HG03575 (cell line): ENCODE results near the gene PPY.
"Not testable (repeated sequence)": the region's sequence is repeated elsewhere in the genome, so short reads cannot be mapped to it uniquely, and the experiment has no call there.

Experiments
- ATAC-seq: cut with Tn5 transposase; IDR thresholded peaks from one replicate; pipeline ENCODE4 v1.9.1; 2021; ENCODE audit not compliant: unreplicated experiment, insufficient number of reproducible peaks, low FRiP score; ENCODE audit errors: extremely low read depth

The PPY gene

GRCh38 chr17:43912635-43913304 is 29.5 kb downstream of the PPY start:
- no peak for ATAC-seq

- ATAC-seq: no peak
Observed at GRCh38 chr17:43911904-43912303, 30.4 kb downstream of the PPY start.

- ATAC-seq: no peak
Observed at GRCh38 chr17:43909537-43910231, 32.6 kb downstream of the PPY start.

- no peak for ATAC-seq
Observed at GRCh38 chr17:43907998-43908721, 34.1 kb downstream of the PPY start.

DNA sequence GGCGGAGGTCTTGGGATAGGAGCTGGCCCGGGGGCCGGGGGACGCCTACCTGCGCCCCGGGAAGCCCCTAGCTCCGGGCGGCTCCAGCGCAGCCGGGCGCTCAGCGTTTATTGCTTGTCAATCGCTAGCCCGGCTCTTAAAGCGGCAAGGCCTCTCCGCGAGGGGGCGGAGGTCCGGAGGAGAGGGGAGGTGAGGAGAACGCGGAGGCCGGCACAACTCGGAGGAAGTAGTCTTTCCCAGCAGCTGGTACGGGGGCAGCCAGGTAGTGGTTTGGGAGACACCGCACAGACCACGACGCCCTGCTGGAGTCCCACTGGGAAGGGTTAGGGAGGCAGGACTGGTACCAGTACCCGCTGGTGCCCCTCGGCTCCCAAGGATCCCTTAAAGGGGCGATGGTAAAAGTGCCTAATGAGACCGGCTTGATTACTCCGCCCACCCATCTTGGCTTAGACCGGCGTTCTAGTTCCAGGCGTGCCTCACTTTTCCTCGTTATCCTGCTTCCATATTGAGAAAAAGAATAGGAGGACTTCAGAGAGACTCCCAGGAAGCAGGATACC is 34.8 kb downstream of the PPY start, which contains the start of gene MPP2:
Gene MPP2 (minus strand): TSS at position 112 of the 557 bp plus-strand sequence. CDS start 3,076 bp downstream, outside the sequence.
- no peak for ATAC-seq

- ATAC-seq: no peak
Observed at GRCh38 chr17:43906951-43907424, 35.3 kb downstream of the PPY start.

- no peak for ATAC-seq
Observed at GRCh38 chr17:43905985-43906852, 36.1 kb downstream of the PPY start.

DNA sequence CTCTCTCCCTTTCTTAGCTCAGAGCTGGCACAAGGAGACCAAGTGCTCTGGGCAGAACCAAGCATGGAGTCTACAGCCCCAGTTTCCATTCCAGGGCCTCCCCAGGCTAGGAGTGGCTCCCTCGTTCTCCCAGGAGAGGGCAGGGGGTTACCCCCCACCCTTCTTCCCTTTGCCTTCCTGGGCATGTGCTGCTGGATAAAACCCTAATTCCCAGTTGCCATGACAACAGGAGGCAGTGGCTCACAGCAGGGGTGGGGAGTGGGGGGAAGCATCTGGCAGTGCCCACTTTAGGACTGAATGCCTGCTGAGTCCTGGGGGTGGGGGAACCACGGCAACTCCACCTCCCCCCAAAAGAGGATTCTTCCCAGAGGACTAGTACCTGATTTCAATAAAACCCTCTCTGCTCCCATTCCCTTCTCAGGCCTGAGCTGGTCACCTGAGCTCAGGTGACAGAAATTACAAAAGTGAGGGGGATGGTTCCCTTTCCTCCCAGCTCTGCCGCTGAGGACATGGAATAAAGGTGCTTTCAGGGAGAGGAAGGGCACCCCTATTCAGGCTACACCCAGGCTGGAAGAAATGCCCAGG is 36.8 kb downstream of the PPY start:
- ATAC-seq: no peak

GRCh38 chr17:43901861-43902589 is 40.3 kb downstream of the PPY start:
- no peak for ATAC-seq

DNA sequence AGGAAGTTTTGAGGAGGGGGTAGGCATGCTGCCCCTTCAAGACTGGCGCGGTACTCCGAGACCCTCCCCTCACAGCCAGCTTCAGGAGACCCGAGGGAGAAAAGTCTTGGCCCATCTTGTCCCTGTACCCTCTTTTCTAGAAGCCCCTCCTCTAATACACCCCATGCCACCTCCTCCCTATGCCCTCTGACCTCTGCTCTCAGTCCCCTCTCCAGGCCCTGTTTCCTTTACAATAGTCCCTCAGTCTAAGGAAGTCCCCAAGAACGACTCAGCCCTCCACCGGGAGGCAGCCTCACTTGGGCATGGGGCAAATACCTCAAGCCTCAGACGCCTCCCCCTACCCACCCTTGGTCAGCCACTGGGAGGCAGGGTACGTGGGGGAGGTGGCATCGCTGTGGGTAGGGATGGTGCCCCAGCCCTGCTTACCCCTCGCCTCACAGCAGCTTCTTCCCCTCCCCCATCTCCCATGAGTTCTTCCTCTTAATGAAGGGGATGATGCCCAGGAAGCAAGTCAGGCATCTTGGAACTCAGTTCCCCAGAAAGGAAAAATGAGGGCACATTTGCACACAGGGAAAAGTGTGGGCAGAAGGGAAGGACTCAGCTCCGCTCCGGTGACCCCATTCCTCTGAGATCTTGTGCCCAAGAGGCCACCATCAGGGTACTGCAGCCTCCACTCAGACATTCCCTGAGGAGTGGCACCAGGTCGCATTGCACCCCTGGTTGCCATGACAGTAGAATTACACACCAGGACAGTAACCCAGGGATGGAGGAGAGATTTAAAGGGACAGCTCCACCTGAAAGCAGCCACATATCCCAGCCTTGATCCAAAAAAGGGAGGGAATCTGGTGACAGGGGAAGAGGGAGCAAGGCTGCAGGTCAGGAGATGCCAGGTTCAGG is 41.2 kb downstream of the PPY start:
- ATAC-seq: no peak

DNA sequence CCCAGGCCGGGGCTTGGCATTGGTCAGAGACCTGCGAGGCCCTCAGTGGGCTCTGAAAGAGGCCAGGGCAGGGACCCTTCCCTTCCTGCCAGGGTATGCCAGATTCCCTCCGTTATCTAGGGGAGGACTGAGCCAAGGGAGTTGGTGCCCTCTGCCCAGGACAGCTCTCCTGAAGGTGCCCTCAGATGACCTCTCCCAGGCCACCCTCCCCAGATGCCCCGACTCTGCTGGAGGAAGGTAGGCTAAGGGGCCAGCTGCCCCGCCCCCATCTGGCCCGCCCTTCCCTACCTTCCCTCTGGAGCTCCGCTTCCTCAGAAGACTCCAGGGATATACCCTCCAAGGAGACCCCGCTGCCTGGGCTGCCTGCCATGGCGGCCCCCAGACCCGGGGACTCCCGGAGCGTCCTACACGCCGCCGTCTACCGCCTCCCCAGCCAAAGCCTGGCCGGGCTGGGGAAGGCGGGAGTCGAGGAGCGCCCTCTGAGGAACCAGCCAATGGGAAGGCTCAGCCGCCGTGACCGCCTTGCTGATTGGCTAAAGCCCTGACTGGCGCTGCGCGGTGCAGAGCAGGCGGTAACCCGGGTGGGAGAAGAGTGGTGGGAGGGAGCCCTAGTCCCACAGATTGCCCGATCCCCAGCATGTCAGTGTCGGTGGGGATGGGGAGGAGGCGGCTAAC is 42.0 kb downstream of the PPY start:
- no peak for ATAC-seq

DNA sequence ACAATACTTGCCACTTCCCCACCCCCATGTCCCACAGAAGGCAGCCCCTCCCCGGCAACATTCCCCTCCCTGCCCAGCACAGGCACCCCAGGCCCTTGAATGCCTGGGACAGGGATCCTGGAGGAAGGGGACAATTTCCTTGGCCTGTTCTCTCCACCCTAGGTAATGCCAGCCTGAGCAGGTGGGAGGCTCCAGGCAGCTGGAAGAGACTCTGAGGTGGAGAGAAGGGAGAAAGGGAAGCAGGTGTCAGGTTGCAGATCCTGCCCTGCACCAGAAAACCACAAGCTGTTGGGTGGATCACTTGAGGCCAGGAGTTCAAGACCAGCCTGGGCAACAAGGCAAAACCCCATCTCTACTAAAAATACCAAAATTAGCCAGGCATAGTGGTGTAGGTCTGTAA is 43.8 kb downstream of the PPY start:
- no peak for ATAC-seq

DNA sequence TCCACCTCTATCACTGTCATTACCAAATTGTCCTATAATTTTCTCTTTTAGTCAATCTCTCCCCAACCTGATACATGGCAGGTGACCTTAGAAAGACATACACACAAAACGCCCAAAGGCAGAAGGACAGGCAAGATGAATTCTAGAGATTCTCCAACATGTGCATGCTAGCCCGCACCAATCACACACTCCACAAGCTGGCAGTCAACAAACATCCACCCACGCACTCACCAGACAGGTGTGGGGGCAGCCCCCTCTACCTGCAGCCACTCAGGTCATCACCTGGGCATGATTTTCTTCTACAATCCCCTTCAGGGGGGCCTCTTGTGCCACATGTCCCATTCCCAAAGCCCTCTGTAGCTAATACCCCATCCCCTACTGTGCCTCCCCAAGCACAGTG is 44.4 kb downstream of the PPY start:
- no peak for ATAC-seq

DNA sequence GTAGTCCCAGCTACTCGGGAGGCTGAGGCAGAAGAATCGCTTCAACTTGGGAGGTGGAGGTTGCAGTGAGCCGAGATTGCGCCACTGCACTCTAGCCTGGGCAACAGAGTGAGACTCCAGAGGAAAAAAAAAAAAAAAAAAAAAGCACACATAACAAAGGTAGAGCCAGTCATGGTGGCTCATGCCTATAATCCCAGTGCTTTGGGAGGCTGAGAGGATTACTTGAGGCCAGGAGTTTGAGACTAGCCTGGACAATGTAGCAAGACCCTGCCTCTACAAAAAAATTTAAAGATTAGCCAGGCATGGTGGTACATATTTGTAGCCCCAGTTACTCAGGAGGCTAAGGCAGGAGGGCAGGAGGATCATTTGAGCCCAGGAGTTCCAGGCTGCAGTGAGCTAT is 47.8 kb downstream of the PPY start:
- not testable (repeated sequence) for ATAC-seq

GRCh38 chr17:43892647-43892952 is 49.7 kb downstream of the PPY start:
- no peak for ATAC-seq

DNA sequence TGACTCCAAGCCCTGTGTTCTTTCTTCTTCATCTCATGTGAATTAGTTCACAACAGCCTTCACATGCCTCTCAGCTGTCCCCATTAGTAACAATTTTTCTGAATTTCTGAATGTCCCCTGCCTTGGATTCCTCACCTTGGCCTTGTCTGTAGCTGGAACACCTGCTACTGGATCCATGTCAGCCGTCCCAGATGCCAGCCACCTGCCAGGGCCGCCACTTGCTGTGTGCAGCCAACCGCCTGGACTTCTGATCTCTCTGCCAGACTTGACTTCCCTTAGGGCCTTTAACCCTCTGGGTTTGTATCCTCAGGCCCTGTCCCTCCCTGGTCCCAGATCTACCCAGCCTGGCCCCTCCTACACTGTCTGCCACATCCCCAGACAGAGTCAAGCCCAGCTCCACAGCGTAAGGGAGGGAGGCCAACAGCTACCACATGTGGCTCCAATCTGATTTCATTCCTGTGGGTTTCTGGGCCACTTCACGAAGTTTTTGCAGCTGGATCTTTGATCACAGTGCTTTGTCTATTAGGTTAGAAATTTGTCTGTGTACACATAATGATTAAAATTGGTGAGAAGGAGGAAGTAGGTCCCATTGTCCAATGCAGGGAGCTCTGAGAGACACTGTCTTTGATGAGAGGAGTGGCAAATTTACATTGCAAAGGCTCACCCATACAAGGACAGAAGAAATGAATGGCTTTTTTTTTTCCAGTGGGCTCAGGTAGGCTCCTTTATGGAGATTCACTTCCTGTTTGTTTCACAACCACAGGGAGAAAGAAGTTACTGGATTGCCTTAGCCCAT is 50.2 kb downstream of the PPY start:
- ATAC-seq: no peak
